ENCODE data around the gene ADAM12.

The ADAM12 gene

DNA sequence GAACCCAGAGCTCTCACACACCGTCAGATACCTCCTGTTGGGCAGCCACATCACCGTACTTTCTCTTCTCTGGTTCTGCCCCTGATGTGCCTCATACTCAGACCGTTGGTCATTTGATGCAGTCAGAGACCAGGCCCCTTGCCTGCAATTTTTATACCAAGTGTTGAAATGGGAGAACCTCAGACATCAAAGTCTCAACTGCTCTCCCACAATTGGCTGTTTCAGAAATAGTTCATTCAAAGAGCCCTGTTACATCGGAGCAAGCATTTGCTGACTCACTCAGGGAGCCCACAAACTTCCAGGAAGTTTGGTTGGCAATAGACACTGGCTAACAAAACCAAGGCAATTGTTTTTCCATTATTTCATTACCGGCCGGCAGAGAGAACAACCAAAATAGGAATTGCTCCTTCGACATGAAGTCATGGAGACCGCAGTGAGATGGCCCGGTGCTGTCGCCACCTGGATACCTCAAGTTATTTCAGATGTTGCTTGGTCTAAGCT is 33.5 kb upstream of the ADAM12 start:
- no peak for DNase-seq (ENCODE audit: low read depth)
- TF ChIP-seq, protein P1, sequence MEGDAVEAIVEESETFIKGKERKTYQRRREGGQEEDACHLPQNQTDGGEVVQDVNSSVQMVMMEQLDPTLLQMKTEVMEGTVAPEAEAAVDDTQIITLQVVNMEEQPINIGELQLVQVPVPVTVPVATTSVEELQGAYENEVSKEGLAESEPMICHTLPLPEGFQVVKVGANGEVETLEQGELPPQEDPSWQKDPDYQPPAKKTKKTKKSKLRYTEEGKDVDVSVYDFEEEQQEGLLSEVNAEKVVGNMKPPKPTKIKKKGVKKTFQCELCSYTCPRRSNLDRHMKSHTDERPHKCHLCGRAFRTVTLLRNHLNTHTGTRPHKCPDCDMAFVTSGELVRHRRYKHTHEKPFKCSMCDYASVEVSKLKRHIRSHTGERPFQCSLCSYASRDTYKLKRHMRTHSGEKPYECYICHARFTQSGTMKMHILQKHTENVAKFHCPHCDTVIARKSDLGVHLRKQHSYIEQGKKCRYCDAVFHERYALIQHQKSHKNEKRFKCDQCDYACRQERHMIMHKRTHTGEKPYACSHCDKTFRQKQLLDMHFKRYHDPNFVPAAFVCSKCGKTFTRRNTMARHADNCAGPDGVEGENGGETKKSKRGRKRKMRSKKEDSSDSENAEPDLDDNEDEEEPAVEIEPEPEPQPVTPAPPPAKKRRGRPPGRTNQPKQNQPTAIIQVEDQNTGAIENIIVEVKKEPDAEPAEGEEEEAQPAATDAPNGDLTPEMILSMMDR (IDR thresholded peaks at IDR 0.05; ENCODE audit: low read depth, low read length, missing control alignments): no peak

DNA sequence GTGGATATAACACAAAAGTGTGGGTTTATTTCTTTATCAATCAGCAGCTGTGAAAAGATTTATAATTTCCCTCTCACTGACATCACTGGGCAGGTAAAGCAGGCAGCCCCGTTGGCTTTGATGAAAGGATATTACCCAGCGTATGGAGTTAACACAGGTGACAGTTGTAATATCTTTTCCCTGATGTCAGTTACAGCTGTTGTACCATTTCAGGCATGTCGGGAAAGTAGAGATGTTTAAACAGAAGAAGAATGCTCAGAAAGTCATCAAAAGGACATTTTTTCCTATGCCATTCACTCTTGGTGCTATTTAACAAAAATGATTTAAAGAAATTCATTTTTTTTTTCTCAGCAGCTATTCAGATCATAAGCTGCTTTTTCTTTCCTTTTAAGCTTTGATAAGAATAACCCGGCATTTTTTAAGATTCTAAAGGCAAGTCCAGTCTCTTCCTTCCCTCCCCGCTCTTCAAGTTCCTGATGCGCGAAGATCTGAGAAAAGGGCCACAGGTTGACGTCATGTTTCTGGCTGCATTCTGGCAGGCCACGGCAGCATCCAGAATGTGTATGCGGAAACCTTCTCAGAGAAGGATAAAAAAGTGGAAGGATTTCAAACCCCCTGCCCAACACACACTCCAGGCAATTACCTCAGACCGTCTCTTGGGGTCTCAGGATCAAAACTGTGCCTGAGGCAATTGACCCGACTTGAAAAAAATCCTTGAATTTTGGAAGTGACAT is 32.5 kb upstream of the ADAM12 start:
- no peak for DNase-seq (ENCODE audit: low read depth)
- TF ChIP-seq, protein P1 (IDR thresholded peaks at IDR 0.05; ENCODE audit: low read depth, low read length, missing control alignments): no peak
- H3K4me3 ChIP-seq (ENCODE audit: low read depth, low read length): no peak overlapping the region

More for the DNA sequence above, 33.5 kb upstream of the ADAM12 start:
- no peak overlapping the region for H3K4me3 ChIP-seq (ENCODE audit: low read depth, low read length)

DNA sequence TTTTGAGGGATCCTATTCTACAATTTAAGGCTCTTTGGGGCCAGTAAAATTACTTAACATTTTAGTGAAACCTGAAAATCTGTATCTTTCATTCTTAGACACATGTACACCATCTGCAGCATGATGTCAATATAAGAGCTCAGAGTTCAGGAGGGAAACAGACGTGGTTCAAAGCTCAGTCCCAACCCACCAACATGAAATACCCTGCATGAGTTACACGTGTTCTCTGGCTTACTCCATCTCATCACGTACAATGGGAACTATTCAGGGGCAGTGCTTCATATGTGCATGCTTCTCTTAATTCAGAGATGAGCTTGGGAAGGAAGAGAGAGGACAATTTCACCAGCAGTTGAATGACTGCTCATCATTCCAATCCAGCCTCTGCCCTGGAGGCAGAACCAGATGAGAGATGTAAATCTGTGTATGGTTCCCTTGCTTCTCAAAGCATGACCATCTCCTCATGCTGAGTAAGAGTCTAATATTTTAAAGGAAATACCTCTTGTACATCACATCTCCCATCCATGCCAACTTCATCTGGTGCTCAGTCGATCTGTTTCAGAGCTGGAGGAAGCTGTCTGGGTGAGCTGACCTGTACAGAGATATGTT is 29.0 kb upstream of the ADAM12 start:
- no peak overlapping the region for H3K4me3 ChIP-seq (ENCODE audit: low read depth, low read length)
- TF ChIP-seq, protein P1 (IDR thresholded peaks at IDR 0.05; ENCODE audit: low read depth, low read length, missing control alignments): no peak
- no peak for DNase-seq (ENCODE audit: low read depth)

DNA sequence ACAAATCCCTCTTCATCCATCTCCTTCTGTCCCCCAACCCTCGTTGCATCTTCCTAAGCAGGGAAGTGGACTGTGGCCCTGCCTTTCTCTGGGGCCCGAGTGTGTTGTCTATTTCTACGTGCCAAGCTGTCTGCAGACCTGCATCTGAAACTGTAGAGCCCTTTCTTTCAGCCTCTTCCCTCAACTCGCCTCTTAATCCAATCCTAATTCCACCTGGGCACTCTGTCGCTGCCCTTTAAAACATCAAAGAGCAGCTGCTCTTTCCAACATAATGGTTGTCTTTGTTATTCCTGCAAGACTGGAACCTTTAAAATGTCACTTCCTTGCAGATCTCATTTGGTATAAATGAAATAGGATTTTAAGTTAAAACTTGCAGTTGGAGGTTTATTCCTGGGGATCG is 21.5 kb upstream of the ADAM12 start:
- no peak for DNase-seq (ENCODE audit: low read depth)
- TF ChIP-seq, protein P1 (IDR thresholded peaks at IDR 0.05; ENCODE audit: low read depth, low read length, missing control alignments): no peak
- H3K4me3 ChIP-seq (ENCODE audit: low read depth, low read length): no peak overlapping the region

DNA sequence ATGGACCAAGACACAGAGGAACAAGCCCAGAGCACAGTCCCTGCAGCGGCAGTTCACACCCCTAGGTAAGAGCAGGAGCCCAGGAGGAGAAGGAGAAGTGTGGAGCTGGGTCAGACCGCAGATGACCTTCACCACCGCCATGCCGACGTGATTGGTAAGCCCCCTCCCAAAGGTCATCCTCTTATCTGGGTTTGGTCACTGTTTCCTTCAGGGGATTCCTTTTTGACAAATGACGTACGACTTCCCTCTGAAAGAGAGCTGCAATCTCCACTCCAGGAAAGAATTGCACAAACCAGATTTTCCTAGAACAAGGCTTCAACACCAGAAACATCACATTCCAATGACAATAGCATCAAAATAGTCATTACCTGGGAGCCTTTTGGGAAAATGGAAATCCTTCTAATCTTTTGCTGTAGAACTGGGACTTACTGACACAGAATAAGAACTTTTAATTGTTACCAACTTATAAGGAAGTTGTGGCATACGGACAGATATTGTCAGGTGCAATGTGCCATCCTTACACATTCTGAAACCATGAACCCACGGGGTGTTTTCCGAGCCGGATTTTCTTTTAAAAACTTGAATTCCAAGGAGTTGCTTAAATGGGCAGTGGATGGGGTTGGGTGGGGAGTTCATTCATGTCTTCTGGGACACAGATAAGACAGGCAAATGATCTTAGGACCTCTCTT is 20.8 kb upstream of the ADAM12 start:
- no peak overlapping the region for H3K4me3 ChIP-seq (ENCODE audit: low read depth, low read length)
- TF ChIP-seq, protein P1 (IDR thresholded peaks at IDR 0.05; ENCODE audit: low read depth, low read length, missing control alignments): no peak
- DNase-seq (ENCODE audit: low read depth): no peak

DNA sequence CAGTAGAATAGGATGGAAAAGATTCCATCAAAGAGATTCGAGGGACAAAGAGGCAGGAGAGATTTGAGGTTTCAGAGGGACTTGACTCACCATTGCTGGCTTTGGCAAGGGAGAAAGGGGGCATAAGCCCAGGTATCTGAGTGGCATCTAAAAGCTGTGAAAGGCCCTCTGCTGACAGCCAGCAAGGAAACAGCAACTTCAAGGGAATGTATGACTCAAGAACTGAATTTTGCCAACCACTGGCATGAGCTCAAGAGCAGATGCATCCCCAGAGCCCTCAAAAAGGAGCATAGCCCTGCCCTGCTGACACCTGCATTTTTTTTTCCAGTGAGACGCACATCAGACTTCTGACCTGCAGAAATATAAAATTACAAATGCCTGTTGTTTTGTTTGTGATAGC is 19.6 kb upstream of the ADAM12 start:
- TF ChIP-seq, protein P1 (IDR thresholded peaks at IDR 0.05; ENCODE audit: low read depth, low read length, missing control alignments): no peak
- no peak for DNase-seq (ENCODE audit: low read depth)
- H3K4me3 ChIP-seq (ENCODE audit: low read depth, low read length): no peak overlapping the region
